H1 (cell line): ENCODE data around the gene BARX2. TPM values are rescaled to one million over a fixed set of nuclear protein-coding genes. Genes with fewer than 3 reads are reported as not detected.

Experiments used
- EP300 ChIP-seq, 2 experiments: IDR thresholded peaks; 1 replicate in 1 of 2; 2 replicates in 1 of 2; pipeline ENCODE4 v1.6.1; 2011 to 2012; ENCODE audit warnings: low read depth in 2 of 2, low read length in 2 of 2, mild to moderate bottlenecking in 2 of 2, borderline replicate concordance in 1 of 2, inconsistent platforms in 1 of 2, moderate library complexity in 1 of 2
- NRF1 ChIP-seq: IDR thresholded peaks from 2 replicates; pipeline ENCODE4 v1.6.1; 2011; ENCODE audit warnings: mild to moderate bottlenecking, low read depth, low read length, improper control_type of control experiment
- POLR2AphosphoS5 ChIP-seq: IDR thresholded peaks from 2 replicates; pipeline ENCODE4 v1.6.1; 2011; ENCODE audit warnings: low read depth, low read length
- SUZ12 ChIP-seq: fragments of 200-600 bp; sonication (generic); IDR thresholded peaks from 2 replicates; pipeline ENCODE4 v1.6.1; 2012; ENCODE audit warnings: mild to moderate bottlenecking, inconsistent platforms, low read length, moderate library complexity, mixed read lengths
- polyA plus RNA-seq, 7 experiments: library from polyadenylated mRNA; depleted of rRNA in 3 of 7; stranded (reverse) in 5 of 7; unstranded in 2 of 7; fragments of >200 nt in 5 of 7; fragments of 200-250 nt in 2 of 7; gene quantifications; 1 replicate in 5 of 7; 2 replicates in 1 of 7; 4 replicates in 1 of 7; pipeline versions ENCODE4 v1.2.1 to v1.2.3, GENCODE V29; 2011 to 2013; ENCODE audit warnings: missing spikeins in 2 of 7, mixed read lengths in 2 of 7
- total RNA-seq: library from RNA; stranded (reverse); fragmentation: NEBNext Ultra II Directional; extraction: Animal tissue kit (Norgen Biotek cat#: 25700); gene quantifications from 2 replicates; pipeline ENCODE4 v1.2.1, GENCODE V29; 2021

Gene BARX2
- total and polyA plus RNA-seq, 2 of the 8 experiments (the other 6 are each of a cell fraction or from before 2014, with no cell fraction given): not detected

- peak; percentile 98 for TF ChIP-seq SUZ12
- TF ChIP-seq POLR2AphosphoS5: no peak
- no peak for TF ChIP-seq EP300 (IDR thresholded peaks at IDR 0.05; ENCODE audit: borderline replicate concordance in 1 of 2, low read depth in 2 of 2, low read length in 2 of 2)
- TF ChIP-seq NRF1: no peak
These were observed 2.8 kb upstream of the BARX2 start (continued) for GRCh38 chr11:129372609-129373488.
